ENCODE data around the gene ARHGAP9.

Gene ARHGAP9

DNA sequence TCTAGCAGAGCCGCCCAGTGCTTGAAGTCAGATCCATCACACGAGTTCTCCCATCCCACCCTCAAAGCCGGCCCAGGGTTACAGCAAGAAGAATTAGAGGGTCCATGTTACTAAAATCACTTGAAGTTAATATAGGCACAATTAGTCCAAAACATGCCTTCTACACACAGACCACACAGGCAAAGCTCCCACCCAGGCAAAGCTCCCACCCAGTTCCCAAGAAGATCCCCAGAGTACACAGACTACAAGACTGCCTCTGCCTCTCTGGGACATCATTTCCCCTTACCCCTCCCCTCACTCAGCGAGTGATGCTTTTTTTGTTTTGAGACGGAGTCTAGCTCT lies 16.8 kb downstream of the ARHGAP9 start:
- Histone ChIP-seq H4K20me1 (ENCODE audit: insufficient read depth, low read length) (no peaks in the 10 kb centered on the region), H3K4me3 (ENCODE audit: low read length) (peak overlapping the region; percentile 80; the same call in 1 of the 2 replicates), H3K9me3 (replicated peaks; ENCODE audit: insufficient read depth, low read length) (no peaks in the 10 kb centered on the region), H2AFZ (ENCODE audit: low read length) (0 out of 2 replicates have a peak overlapping the region, but pooled peaks have one; percentile 84), H3K4me2 (ENCODE audit: low read depth, low read length) (peak overlapping the region; percentile 100), H3K9ac (ENCODE audit: low read length) (no peak overlapping the region), H3K27me3 (replicated peaks; ENCODE audit: insufficient read depth, low read length) (peaks cover 48% of the 10 kb centered on the region), H3K79me2 (ENCODE audit: low read length) (no peaks in the 10 kb centered on the region), H3F3A (ENCODE audit: insufficient read depth, low read length) (peaks cover 9% of the 10 kb centered on the region), H3K36me3 (replicated peaks; ENCODE audit: insufficient read depth, low read length) (no peaks in the 10 kb centered on the region), H3K27ac (ENCODE audit: low read length) (no peak overlapping the region), H3K9me2 (replicated peaks; ENCODE audit: insufficient read depth, low read length) (no peaks in the 10 kb centered on the region), H3K4me1 (ENCODE audit: low read length) (peaks cover 15% of the 10 kb centered on the region; the same call in 1 of the 2 replicates)
- TF ChIP-seq EZH2phosphoT487 (IDR thresholded peaks at IDR 0.05; ENCODE audit: low read length) (no peak), EZH2 (optimal IDR thresholded peaks at IDR 0.05; ENCODE audit: low read depth, low read length) (no peak)
- TF ChIP-seq, protein P1, sequence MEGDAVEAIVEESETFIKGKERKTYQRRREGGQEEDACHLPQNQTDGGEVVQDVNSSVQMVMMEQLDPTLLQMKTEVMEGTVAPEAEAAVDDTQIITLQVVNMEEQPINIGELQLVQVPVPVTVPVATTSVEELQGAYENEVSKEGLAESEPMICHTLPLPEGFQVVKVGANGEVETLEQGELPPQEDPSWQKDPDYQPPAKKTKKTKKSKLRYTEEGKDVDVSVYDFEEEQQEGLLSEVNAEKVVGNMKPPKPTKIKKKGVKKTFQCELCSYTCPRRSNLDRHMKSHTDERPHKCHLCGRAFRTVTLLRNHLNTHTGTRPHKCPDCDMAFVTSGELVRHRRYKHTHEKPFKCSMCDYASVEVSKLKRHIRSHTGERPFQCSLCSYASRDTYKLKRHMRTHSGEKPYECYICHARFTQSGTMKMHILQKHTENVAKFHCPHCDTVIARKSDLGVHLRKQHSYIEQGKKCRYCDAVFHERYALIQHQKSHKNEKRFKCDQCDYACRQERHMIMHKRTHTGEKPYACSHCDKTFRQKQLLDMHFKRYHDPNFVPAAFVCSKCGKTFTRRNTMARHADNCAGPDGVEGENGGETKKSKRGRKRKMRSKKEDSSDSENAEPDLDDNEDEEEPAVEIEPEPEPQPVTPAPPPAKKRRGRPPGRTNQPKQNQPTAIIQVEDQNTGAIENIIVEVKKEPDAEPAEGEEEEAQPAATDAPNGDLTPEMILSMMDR (IDR thresholded peaks at IDR 0.05; ENCODE audit: low read length), result no peak
- no peak for DNase-seq

DNA sequence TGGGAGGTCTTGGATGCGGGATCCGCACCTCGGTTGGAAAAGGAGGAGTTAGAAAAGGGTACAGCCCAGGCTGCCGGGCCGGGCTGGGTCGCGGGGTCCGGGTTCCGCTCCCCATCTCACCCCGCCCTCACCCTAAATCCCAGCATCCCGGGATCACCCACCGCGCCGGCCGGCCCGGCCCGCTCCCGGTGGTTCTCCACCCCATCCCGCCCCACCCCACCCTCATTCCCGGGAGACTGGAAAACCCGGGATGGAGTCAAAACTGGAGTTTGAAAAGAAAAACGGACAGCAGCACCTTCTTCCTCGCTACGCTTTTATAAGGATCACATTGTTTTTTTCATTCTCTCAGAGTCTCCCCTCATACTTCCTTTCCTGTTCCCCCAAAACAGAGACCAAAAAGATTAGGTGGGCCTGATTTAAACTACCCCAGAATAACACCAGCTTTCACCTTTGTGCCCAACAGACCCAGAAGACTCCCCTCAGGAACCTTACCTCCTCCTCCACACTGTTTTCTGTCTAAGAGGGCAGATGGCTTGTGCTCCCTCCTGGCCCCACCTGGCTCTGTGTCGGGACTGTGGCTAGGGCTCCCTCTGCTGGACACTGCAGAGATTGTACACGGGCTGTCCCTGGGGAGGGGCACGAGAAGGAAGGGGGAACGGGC lies 17.3 kb downstream of the ARHGAP9 start:
- peak; percentile 90 for DNase-seq
- H3K27ac ChIP-seq (ENCODE audit: low read length), result peak overlapping the region; percentile 36; the same call in 1 of the 2 replicates
- H2AFZ ChIP-seq (ENCODE audit: low read length), result peak overlapping the region; percentile 84
- H3K9me2 ChIP-seq (replicated peaks; ENCODE audit: insufficient read depth, low read length), result no peaks in the 10 kb centered on the region
- peak overlapping the region; percentile 80 for H3K4me3 ChIP-seq (ENCODE audit: low read length)
- no peaks in the 10 kb centered on the region for H4K20me1 ChIP-seq (ENCODE audit: insufficient read depth, low read length)
- peak overlapping the region; percentile 36; the same call in 1 of the 2 replicates for H3K9ac ChIP-seq (ENCODE audit: low read length)
- H3K36me3 ChIP-seq (replicated peaks; ENCODE audit: insufficient read depth, low read length), result no peaks in the 10 kb centered on the region
- peaks cover 43% of the 10 kb centered on the region for H3K27me3 ChIP-seq (replicated peaks; ENCODE audit: insufficient read depth, low read length)
- no peaks in the 10 kb centered on the region for H3K9me3 ChIP-seq (replicated peaks; ENCODE audit: insufficient read depth, low read length)
- TF ChIP-seq, protein P1 (IDR thresholded peaks at IDR 0.05; ENCODE audit: low read length), result peak; percentile 97
- TF ChIP-seq EZH2phosphoT487 (IDR thresholded peaks at IDR 0.05; ENCODE audit: low read length) (no peak), EZH2 (optimal IDR thresholded peaks at IDR 0.05; ENCODE audit: low read depth, low read length) (no peak)
- H3K79me2 ChIP-seq (ENCODE audit: low read length), result no peaks in the 10 kb centered on the region
- peak overlapping the region; percentile 100 for H3K4me2 ChIP-seq (ENCODE audit: low read depth, low read length)
- H3F3A ChIP-seq (ENCODE audit: insufficient read depth, low read length), result peaks cover 9% of the 10 kb centered on the region
- peaks cover 15% of the 10 kb centered on the region; the same call in 1 of the 2 replicates for H3K4me1 ChIP-seq (ENCODE audit: low read length)

DNA sequence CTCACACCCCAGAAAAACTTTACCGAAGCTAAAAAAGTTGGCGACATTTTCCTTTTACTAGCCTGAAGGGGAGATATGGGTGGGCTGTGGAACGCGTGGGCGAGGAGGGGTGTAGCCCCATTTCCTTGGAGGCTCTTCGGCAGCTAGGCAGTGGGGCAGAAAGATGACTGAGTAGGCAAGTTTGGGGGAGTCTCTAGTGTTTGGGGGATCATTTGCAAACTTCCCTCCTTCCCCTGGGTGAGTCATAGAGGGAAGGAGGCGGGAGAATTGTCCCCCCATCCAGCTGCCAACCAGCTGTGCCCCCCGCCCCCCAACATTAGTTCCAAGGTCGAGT lies 17.8 kb downstream of the ARHGAP9 start:
- Histone ChIP-seq H3K9ac (ENCODE audit: low read length) (peak overlapping the region; percentile 36; the same call in 1 of the 2 replicates), H3K9me2 (replicated peaks; ENCODE audit: insufficient read depth, low read length) (no peaks in the 10 kb centered on the region), H3K4me3 (ENCODE audit: low read length) (peak overlapping the region; percentile 80), H3K27ac (ENCODE audit: low read length) (no peak overlapping the region), H3K9me3 (replicated peaks; ENCODE audit: insufficient read depth, low read length) (no peaks in the 10 kb centered on the region), H3K36me3 (replicated peaks; ENCODE audit: insufficient read depth, low read length) (no peaks in the 10 kb centered on the region), H3K4me2 (ENCODE audit: low read depth, low read length) (peak overlapping the region; percentile 100), H2AFZ (ENCODE audit: low read length) (peak overlapping the region; percentile 64), H3F3A (ENCODE audit: insufficient read depth, low read length) (peaks cover 9% of the 10 kb centered on the region), H4K20me1 (ENCODE audit: insufficient read depth, low read length) (no peaks in the 10 kb centered on the region), H3K79me2 (ENCODE audit: low read length) (no peaks in the 10 kb centered on the region), H3K4me1 (ENCODE audit: low read length) (peaks cover 15% of the 10 kb centered on the region; the same call in 1 of the 2 replicates), H3K27me3 (replicated peaks; ENCODE audit: insufficient read depth, low read length) (peaks cover 38% of the 10 kb centered on the region)
- no peak for DNase-seq
- no peak for TF ChIP-seq EZH2phosphoT487 (IDR thresholded peaks at IDR 0.05; ENCODE audit: low read length)

All from MM.1S (cell line).